IMR-90 (cell line): ENCODE data around the gene TMUB1. TPM values are rescaled to one million over a fixed set of nuclear protein-coding genes. Genes with fewer than 3 reads are reported as not detected.
A peak's percentile ranks its signal among the peaks of the same experiment; 100 is the strongest.

Source experiments
- ATAC-seq: fragments of 200-7000 bp; cut with Tn5 transposase; 2 replicates; pipeline ENCODE4 v1.9.1; 2020; ENCODE audit warnings: low read depth, mild to moderate bottlenecking, moderate library complexity
- BruUV-seq: library from RNA; stranded (reverse); fragments of 400-500 nt; replicated peaks from 2 replicates; lab custom pipeline; 2021; lab: Mats Ljungman, UMichigan
- CTCF ChIA-PET: fragments of 300-600 bp; formaldehyde crosslinking; extraction: SDS; loops from one replicate; lab custom pipeline; 2021; ENCODE audit warnings: antibody characterized with exemption; lab: Yijun Ruan, JAX
- POLR2A ChIA-PET: fragments of 300-600 bp; sonication (Branson Sonifier 250); formaldehyde crosslinking; loops from one replicate; lab custom pipeline; 2022; ENCODE audit warnings: antibody characterized with exemption; ENCODE audit not compliant: unreplicated experiment; lab: Charles Lee
- DNase-seq: peaks from one replicate; pipeline ENCODE4 v3.0.0; 2013
- H2AFZ ChIP-seq: replicated peaks from 2 replicates; pipeline ENCODE3; 2013; ENCODE audit warnings: low read length, mild to moderate bottlenecking; ENCODE audit not compliant: poor library complexity
- H2AK5ac ChIP-seq: 2 replicates; pipeline ENCODE4 v1.6.1; 2013; ENCODE audit warnings: low read depth, low read length, inconsistent platforms
- H2AK9ac ChIP-seq: replicated peaks from 2 replicates; pipeline ENCODE3; 2013; ENCODE audit warnings: mild to moderate bottlenecking, low read depth, low read length, moderate library complexity; ENCODE audit not compliant: poor library complexity
- H2BK120ac ChIP-seq: 2 replicates; pipeline ENCODE4 v1.6.1; 2013; ENCODE audit warnings: low read depth, low read length, inconsistent platforms
- H2BK15ac ChIP-seq: 3 replicates; pipeline ENCODE4 v1.6.1; 2013; ENCODE audit warnings: low read depth, low read length, inconsistent platforms
- H2BK20ac ChIP-seq: 2 replicates; pipeline ENCODE4 v1.6.1; 2013; ENCODE audit warnings: low read depth, mild to moderate bottlenecking, inconsistent platforms, low read length, moderate library complexity
- H2BK5ac ChIP-seq: 2 replicates; pipeline ENCODE4 v1.6.1; 2013; ENCODE audit warnings: mild to moderate bottlenecking, low read depth, low read length, inconsistent platforms; ENCODE audit not compliant: poor library complexity, severe bottlenecking
- H3K14ac ChIP-seq: replicated peaks from 2 replicates; pipeline ENCODE4 v1.6.1; 2013; ENCODE audit warnings: low read depth, low read length, inconsistent platforms
- H3K18ac ChIP-seq: 2 replicates; pipeline ENCODE4 v1.6.1; 2013; ENCODE audit warnings: low read depth, low read length, control low read depth
- H3K23ac ChIP-seq: 2 replicates; pipeline ENCODE4 v1.6.1; 2013; ENCODE audit warnings: low read depth, low read length, inconsistent platforms
- H3K27ac ChIP-seq: 2 replicates; pipeline ENCODE4 v1.5.1; 2013; ENCODE audit warnings: mild to moderate bottlenecking, control low read depth, low read length; ENCODE audit not compliant: insufficient read depth
- H3K27me3 ChIP-seq: 2 replicates; pipeline ENCODE4 v1.6.1; 2013; ENCODE audit warnings: low read length; ENCODE audit not compliant: control insufficient read depth, insufficient read depth
- H3K36me3 ChIP-seq: 2 replicates; pipeline ENCODE4 v1.6.1; 2013; ENCODE audit warnings: low read length, mixed read lengths; ENCODE audit not compliant: control insufficient read depth, insufficient read depth
- H3K4ac ChIP-seq: 2 replicates; pipeline ENCODE4 v1.6.1; 2013; ENCODE audit warnings: low read depth, low read length, inconsistent platforms
- H3K4me1 ChIP-seq: 2 replicates; pipeline ENCODE4 v1.6.1; 2013; ENCODE audit warnings: low read length, mixed read lengths; ENCODE audit not compliant: control insufficient read depth, insufficient read depth
- H3K4me2 ChIP-seq: 2 replicates; pipeline ENCODE4 v1.6.1; 2013; ENCODE audit warnings: low read depth, mild to moderate bottlenecking, control low read depth, low read length, moderate library complexity
- H3K4me3 ChIP-seq: 2 replicates; pipeline ENCODE4 v1.5.1; 2013; ENCODE audit warnings: low read depth, mild to moderate bottlenecking, control low read depth, low read length, moderate library complexity; ENCODE audit not compliant: insufficient read depth
- H3K56ac ChIP-seq: 2 replicates; pipeline ENCODE4 v1.6.1; 2013; ENCODE audit warnings: low read length, inconsistent platforms; ENCODE audit not compliant: insufficient read depth; ENCODE audit errors: extremely low read depth
- H3K79me1 ChIP-seq, 2 experiments: 2 replicates each; pipeline ENCODE4 v1.6.1; 2013; ENCODE audit warnings: low read length in 2 of 2, inconsistent platforms in 1 of 2, low read depth in 1 of 2
- H3K9ac ChIP-seq: 2 replicates; pipeline ENCODE4 v1.6.1; 2013; ENCODE audit warnings: low read depth, low read length, control low read depth
- H3K9me1 ChIP-seq: 2 replicates; pipeline ENCODE4 v1.6.1; 2013; ENCODE audit warnings: low read length, inconsistent platforms; ENCODE audit not compliant: insufficient read depth
- H3K9me3 ChIP-seq: 2 replicates; pipeline ENCODE4 v1.6.1; 2013; ENCODE audit warnings: low read length; ENCODE audit not compliant: control insufficient read depth, insufficient read depth
- H4K20me1 ChIP-seq: 2 replicates; pipeline ENCODE4 v1.6.1; 2013; ENCODE audit warnings: low read length, inconsistent platforms; ENCODE audit not compliant: insufficient read depth
- H4K5ac ChIP-seq: 2 replicates; pipeline ENCODE4 v1.6.1; 2013; ENCODE audit warnings: mild to moderate bottlenecking, low read depth, low read length, control low read depth
- H4K8ac ChIP-seq, 2 experiments: 2 replicates each; pipeline ENCODE4 v1.6.1; 2013; ENCODE audit warnings: low read depth in 2 of 2, low read length in 2 of 2, control low read depth in 1 of 2, inconsistent platforms in 1 of 2
- H4K91ac ChIP-seq: 2 replicates; pipeline ENCODE4 v1.6.1; 2013; ENCODE audit warnings: low read depth, low read length, inconsistent platforms; ENCODE audit not compliant: insufficient read depth
- BHLHE40 ChIP-seq: fragments of 150-350 bp; IDR thresholded peaks from 2 replicates; pipeline ENCODE4 v1.6.1; 2016; ENCODE audit warnings: mild to moderate bottlenecking, low read depth, low read length
- CEBPB ChIP-seq: IDR thresholded peaks from 2 replicates; pipeline ENCODE4 v1.6.1; 2012; ENCODE audit warnings: low read depth, low read length, improper control_type of control experiment
- FOS ChIP-seq: fragments of 150-350 bp; IDR thresholded peaks from 2 replicates; pipeline ENCODE4 v1.6.1; 2016; ENCODE audit warnings: low read depth, low read length
- MAZ ChIP-seq: IDR thresholded peaks from 2 replicates; pipeline ENCODE4 v1.6.1; 2012; ENCODE audit warnings: low read depth, mild to moderate bottlenecking, low read length, improper control_type of control experiment, moderate library complexity, borderline replicate concordance
- MXI1 ChIP-seq: IDR thresholded peaks from 2 replicates; pipeline ENCODE4 v1.6.1; 2012; ENCODE audit warnings: low read depth, mild to moderate bottlenecking, low read length, moderate library complexity, borderline replicate concordance
- NFE2L2 ChIP-seq: fragments of 150-350 bp; IDR thresholded peaks from 2 replicates; pipeline ENCODE4 v1.6.1; 2016; ENCODE audit warnings: low read depth, mild to moderate bottlenecking, low read length
- POLR2A ChIP-seq: IDR thresholded peaks from 2 replicates; pipeline ENCODE4 v1.6.1; 2012; ENCODE audit warnings: mild to moderate bottlenecking, low read depth, low read length
- RAD21 ChIP-seq: IDR thresholded peaks from 2 replicates; pipeline ENCODE4 v1.6.1; 2012; ENCODE audit warnings: low read length, improper control_type of control experiment
- RCOR1 ChIP-seq: IDR thresholded peaks from 2 replicates; pipeline ENCODE4 v1.6.1; 2012; ENCODE audit warnings: mild to moderate bottlenecking, low read length, improper control_type of control experiment; ENCODE audit not compliant: insufficient replicate concordance
- WGBS, 2 experiments: methylation state at CpG; one replicate each; pipeline versions ENCODE4 v1.1.5 to v1.1.7; 2013; ENCODE audit warnings: missing lambda C conversion rate in 2 of 2; ENCODE audit not compliant: insufficient read length in 1 of 2; ENCODE audit errors: extremely low coverage in 2 of 2; 5-methylcytosine and 5-hydroxymethylcytosine counted together
- dilution Hi-C: fragments of 300-500 bp; cut with HindIII; formaldehyde crosslinking; loops from one replicate; pipeline ENCODE4 v1.14.3; 2018; ENCODE audit warnings: low sequenced_read_pairs; ENCODE audit not compliant: unreplicated experiment
- in situ Hi-C: fragments of 300-500 bp; cut with MboI; formaldehyde crosslinking; loops from 3 replicates; pipeline ENCODE4 v1.14.3; 2019; ENCODE audit warnings: low sequenced_read_pairs, inconsistent platforms, mixed read lengths
- intact Hi-C: fragments of 100-400 bp; cut with micrococcal nuclease; formaldehyde crosslinking; loops from 2 replicates; pipeline ENCODE4 v1.10.0; 2022
- polyA plus RNA-seq, 3 experiments: library from polyadenylated mRNA; depleted of rRNA; stranded (reverse); fragments of >200 nt; gene quantifications; 2 replicates each; pipeline ENCODE4 v1.2.3, GENCODE V29; 2012; ENCODE audit warnings: low replicate concordance in 1 of 3
- total RNA-seq: library from RNA; depleted of rRNA; stranded (reverse); fragments of >200 nt; gene quantifications from 2 replicates; pipeline ENCODE4 v1.2.3, GENCODE V29; 2012
- TF ChIP-seq, protein P1 (sequence below): fragments of 150-350 bp; IDR thresholded peaks from 2 replicates; pipeline ENCODE4 v1.6.1; 2017; ENCODE audit warnings: mild to moderate bottlenecking, antibody characterized with exemption, low read length, low read depth

The TMUB1 gene
- total and polyA plus RNA-seq, 2 of the 4 experiments (the other 2 are of a cell fraction): 6.8 to 29.8 TPM

DNA sequence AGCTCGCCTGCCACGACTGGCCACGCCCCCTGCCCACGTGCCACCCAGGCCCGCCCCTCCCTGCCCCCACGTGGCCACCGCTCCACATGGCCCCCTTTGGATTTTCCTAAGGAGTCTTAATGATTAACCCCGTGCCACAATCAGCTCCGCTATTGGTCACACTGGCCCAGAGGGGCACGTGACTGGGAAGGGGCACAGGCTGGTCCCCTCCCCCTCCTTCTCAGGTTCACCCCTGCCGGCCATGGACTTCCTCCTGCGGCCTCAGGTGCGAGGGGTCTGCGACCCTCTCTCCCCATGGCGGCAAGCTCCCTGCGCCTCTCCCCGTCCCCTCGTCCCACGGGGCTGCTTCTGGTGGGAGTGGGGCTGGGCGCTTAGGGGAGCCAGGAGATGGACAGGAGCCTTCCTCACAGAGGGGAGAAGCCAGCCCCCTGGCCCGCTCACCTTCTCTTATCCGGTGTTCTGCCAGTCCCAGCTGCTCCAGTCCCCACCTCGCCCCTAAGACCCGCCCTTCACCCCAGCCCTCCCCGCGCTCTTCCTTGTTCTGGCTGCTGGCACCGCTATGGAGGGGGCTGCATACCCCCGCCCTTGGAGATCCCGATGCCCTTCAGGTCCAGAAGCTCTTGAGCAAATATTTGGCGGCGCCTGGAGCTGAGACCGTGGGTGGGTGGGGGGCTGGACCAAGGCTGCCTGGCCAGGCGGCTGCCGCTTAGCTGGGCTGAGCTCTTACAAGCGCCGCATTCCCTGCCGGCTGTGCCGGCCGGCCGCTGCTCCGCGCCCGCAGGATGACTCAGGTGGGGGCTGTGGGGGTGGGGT, 20.7 kb downstream of the TMUB1 start:
- peak; percentile 28 for ATAC-seq
- no peaks in the 10 kb centered on the region for H3K27me3 ChIP-seq
- peak overlapping the region; percentile 89 for H3K4ac ChIP-seq
- POLR2A ChIA-PET: interaction anchor here (0.6 kb wide), 1 partner anchor 19 kb away, joined by 3 read pairs; no protein-coding TSS in a partner anchor
- H2BK5ac ChIP-seq: peak overlapping the region; percentile 51
- no peak overlapping the region; the same call in 2 of the 3 replicates for H2BK15ac ChIP-seq
- H4K8ac ChIP-seq: no peak overlapping the region
- peak overlapping the region; percentile 97 for H2AK9ac ChIP-seq
- no peak overlapping the region for H3K18ac ChIP-seq
- peaks cover 24 to 66% of the 10 kb centered on the region in 2 experiments for H3K79me1 ChIP-seq
- H3K23ac ChIP-seq: no peak overlapping the region
- peak; percentile 76 for DNase-seq
- H2BK120ac ChIP-seq: peak overlapping the region; percentile 26; the same call in 1 of the 2 replicates
- H3K9me1 ChIP-seq: peaks cover 12% of the 10 kb centered on the region; the same call in 1 of the 2 replicates
- H3K4me2 ChIP-seq: peak overlapping the region; percentile 62; the same call in 1 of the 2 replicates
- H3K4me3 ChIP-seq: no peak overlapping the region
- peak overlapping the region; percentile 94 for H2AK5ac ChIP-seq
- peak overlapping the region; percentile 52 for H3K27ac ChIP-seq
- CTCF ChIA-PET: no interaction called here
- H4K91ac ChIP-seq: peak overlapping the region; percentile 60
- no peaks in the 10 kb centered on the region for H3K9me3 ChIP-seq
- H2AFZ ChIP-seq: peak overlapping the region; percentile 58
- dilution Hi-C loops: no loop called here
- H3K14ac ChIP-seq: 0 out of 2 replicates have a peak overlapping the region, but pooled peaks have one; percentile 47
- TF ChIP-seq RAD21 (no peak), MXI1 (peak; percentile 86), NFE2L2 (peak; percentile 14; the same call in 1 of the 2 replicates), FOS (no peak), MAZ (peak; percentile 86), CEBPB (no peak), POLR2A (peak; percentile 58), RCOR1 (no peak), BHLHE40 (peak; percentile 12; the same call in 1 of the 2 replicates)
- TF ChIP-seq, protein P1, sequence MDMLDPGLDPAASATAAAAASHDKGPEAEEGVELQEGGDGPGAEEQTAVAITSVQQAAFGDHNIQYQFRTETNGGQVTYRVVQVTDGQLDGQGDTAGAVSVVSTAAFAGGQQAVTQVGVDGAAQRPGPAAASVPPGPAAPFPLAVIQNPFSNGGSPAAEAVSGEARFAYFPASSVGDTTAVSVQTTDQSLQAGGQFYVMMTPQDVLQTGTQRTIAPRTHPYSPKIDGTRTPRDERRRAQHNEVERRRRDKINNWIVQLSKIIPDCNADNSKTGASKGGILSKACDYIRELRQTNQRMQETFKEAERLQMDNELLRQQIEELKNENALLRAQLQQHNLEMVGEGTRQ: peak; percentile 95
- no peak overlapping the region for H3K56ac ChIP-seq
- peaks cover 39% of the 10 kb centered on the region for H3K4me1 ChIP-seq
- H4K20me1 ChIP-seq: peaks cover 32% of the 10 kb centered on the region
- in situ Hi-C loops: no loop called here
- intact Hi-C loops: no loop called here
- no peak overlapping the region for H4K5ac ChIP-seq
- H3K36me3 ChIP-seq: peaks cover 31% of the 10 kb centered on the region
- WGBS, 2 experiments: 0% methylated on average over 2 of the region's 43 CpGs; no CpG with 5 or more reads in 1 of the 2 experiments
- no peak overlapping the region; the same call in 1 of the 2 replicates for H2BK20ac ChIP-seq
- no peak overlapping the region for H3K9ac ChIP-seq
- BruUV-seq: no TSS peak
